GM18907 (cell line): ENCODE data around the gene IRF9.
A peak's percentile ranks its signal among the peaks of the same experiment; 100 is the strongest.

Source experiments
- ATAC-seq: cut with Tn5 transposase; IDR thresholded peaks from one replicate; pipeline ENCODE4 v1.9.1; 2021; ENCODE audit warnings: mild to moderate bottlenecking, moderate library complexity; ENCODE audit not compliant: unreplicated experiment

The IRF9 gene

DNA sequence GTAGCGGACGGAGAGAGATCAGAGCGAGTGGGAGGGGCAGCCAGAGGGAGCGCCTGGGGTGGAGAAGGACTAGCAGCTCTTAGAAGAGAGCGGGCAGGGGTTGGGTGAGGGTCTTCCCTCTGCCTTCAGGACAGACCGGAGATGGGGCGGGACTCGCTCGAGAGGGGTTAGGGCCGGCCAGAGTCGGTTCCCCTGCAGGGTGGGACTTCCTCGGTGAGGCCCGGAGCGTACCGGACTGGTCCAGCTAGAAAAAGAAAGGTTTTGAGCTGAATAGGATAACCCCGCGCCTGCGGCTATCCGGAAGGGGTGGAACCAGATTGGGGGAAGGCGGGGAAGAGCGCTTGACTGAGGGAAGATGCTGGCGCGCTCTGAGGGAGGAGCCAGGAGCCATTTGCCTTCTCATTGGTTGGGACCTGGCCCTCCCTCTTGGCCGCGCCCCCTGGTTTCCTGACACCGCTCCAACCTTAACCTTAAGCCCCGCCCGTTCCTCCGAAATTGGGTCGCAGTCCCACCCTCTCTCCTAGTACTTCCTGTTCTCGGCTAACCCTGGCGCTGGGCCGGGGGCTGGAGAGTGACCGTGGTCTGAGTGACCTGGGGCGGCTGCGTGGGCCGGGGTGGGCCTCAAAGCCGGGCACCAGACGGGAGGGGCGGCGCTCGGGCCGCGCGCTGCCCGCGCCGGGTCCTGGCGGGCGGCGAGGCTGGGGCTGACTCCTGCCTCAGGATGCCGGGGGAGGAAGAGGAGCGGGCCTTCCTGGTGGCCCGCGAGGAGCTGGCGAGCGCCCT, 13.9 kb upstream of the IRF9 start, which contains the start of gene RNF31:
Gene RNF31 (plus strand): TSS at position 521 of the 783 bp plus-strand sequence. CDS start 201 bp downstream, at position 722.
- peak; percentile 82 for ATAC-seq

DNA sequence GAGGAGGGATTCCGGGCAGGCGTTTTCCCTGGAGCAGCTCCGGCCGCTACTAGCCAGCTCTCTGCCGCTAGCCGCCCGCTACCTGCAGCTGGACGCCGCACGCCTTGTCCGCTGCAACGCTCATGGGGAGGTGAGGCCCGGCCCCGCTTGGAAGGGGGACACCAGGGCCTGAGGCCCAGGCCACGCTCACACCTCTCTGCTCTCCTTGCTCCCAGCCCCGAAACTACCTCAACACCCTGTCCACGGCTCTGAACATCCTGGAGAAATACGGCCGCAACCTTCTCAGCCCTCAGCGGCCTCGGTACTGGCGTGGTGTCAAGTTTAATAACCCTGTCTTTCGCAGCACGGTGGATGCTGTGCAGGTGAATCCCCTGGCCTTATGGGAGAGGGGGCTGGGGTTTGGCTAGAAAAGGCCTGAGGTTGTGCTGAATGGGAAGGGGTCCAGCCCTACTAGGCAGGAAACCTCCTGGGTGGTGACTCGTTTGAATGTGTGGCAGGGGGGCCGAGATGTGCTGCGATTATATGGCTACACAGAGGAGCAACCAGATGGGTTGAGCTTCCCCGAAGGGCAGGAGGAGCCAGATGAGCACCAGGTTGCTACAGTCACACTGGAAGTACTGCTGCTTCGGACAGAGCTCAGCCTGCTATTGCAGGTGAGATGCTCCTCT, 13.2 kb upstream of the IRF9 start:
- ATAC-seq, result peak; percentile 3

DNA sequence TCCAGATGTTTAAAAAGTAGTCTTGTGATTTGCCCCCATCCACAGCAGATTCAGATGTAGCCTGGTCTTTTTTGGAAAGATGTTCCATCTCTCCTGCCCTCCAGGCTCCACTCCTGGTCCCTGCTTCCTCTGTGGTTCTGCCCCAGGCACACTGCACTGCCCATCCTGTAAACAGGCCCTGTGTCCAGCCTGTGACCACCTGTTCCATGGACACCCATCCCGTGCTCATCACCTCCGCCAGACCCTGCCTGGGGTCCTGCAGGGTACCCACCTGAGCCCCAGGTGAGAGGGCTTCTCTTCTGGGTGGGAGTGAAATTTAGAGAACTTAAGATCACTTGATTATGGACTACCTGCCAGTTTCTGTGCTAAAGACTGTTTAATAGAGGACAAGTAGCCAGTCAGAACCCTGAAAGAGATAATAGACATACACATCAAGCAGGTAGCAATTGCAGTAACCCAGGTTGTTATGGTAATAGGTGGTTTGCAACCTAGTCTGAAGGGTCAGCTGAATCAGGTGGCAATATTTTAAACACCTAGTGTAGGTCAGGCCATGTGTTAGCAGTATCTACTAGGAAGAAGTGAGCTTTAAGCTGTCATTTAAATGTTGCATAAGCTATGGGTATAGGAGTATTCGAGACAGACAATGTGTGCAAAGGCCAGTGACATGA, 11.6 kb upstream of the IRF9 start:
- no peak for ATAC-seq

DNA sequence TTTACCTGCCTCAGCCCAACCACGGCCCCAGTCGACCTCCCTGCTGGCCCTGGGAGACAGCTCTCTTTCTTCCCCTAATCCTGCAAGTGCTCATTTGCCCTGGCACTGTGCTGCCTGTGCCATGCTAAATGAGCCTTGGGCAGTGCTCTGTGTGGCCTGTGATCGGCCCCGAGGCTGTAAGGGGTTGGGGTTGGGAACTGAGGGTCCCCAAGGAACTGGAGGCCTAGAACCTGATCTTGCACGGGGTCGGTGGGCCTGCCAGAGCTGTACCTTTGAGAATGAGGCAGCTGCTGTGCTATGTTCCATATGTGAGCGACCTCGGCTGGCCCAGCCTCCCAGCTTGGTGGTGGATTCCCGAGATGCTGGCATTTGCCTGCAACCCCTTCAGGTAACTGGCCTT, 11.0 kb upstream of the IRF9 start:
- no peak for ATAC-seq

DNA sequence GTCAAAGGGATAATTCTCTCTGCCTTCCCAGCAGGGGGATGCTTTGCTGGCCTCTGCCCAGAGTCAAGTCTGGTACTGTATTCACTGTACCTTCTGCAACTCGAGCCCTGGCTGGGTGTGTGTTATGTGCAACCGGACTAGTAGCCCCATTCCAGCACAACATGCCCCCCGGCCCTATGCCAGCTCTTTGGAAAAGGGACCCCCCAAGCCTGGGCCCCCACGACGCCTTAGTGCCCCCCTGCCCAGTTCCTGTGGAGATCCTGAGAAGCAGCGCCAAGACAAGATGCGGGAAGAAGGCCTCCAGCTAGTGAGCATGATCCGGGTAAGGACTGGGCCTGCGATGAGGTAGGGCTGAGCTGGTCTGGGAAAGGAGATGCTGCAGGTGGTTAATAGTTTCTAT, 10.5 kb upstream of the IRF9 start:
- ATAC-seq, result no peak

DNA sequence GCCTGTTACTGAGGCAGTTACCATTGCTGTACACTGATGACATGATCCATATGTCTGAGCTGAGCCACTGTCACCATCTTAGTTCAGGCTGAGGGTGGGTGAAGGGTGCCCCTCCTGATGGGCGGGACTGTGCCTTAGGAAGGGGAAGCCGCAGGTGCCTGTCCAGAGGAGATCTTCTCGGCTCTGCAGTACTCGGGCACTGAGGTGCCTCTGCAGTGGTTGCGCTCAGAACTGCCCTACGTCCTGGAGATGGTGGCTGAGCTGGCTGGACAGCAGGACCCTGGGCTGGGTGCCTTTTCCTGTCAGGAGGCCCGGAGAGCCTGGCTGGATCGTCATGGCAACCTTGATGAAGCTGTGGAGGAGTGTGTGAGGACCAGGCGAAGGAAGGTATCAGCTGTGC, 10.1 kb upstream of the IRF9 start:
- ATAC-seq, result no peak

DNA sequence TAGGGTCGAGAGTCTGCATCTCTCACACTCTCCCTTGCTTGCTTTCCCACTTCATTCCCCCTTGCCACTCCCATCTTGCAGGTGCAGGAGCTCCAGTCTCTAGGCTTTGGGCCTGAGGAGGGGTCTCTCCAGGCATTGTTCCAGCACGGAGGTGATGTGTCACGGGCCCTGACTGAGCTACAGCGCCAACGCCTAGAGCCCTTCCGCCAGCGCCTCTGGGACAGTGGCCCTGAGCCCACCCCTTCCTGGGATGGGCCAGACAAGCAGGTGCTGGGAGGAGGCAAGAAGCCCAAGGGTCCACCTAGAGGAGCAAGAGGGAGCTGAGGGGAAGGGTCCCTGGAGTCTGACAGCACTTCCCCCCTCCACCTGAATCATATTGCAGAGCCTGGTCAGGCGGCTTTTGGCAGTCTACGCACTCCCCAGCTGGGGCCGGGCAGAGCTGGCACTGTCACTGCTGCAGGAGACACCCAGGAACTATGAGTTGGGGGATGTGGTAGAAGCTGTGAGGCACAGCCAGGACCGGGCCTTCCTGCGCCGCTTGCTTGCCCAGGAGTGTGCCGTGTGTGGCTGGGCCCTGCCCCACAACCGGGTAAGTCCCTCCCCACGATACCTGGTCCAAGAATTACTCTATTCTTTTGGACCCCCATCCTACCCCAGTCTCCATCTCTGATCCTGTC, 9.5 kb upstream of the IRF9 start:
- no peak for ATAC-seq

DNA sequence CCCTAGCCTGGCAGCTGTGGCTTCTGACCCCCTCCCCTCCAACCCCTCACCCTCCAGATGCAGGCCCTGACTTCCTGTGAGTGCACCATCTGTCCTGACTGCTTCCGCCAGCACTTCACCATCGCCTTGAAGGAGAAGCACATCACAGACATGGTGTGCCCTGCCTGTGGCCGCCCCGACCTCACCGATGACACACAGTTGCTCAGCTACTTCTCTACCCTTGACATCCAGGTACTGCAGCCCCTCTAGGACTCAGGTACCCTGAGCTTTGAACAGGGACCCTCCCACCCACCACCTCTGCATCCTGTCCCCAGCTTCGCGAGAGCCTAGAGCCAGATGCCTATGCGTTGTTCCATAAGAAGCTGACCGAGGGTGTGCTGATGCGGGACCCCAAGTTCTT, 6.0 kb upstream of the IRF9 start:
- ATAC-seq, result no peak

DNA sequence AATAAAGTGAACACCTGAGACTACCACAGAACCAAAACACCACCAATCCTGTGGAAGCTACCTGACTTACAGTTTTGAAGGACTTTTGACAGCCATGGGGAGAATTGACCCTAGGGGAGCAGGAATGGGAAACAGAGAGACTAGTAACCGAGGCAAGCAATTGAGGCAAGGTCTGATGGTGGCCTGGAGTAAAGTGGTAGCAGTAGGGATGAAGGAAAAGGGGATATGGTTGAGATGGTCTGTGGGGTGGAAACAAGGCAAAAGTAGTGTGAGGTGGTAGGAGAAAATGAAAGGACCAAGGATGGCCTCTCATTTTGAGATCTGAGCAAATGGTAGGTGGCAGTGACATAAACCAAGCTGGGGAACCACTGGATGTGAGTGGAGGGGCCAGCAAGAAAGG, 4.2 kb upstream of the IRF9 start:
- ATAC-seq, result no peak

DNA sequence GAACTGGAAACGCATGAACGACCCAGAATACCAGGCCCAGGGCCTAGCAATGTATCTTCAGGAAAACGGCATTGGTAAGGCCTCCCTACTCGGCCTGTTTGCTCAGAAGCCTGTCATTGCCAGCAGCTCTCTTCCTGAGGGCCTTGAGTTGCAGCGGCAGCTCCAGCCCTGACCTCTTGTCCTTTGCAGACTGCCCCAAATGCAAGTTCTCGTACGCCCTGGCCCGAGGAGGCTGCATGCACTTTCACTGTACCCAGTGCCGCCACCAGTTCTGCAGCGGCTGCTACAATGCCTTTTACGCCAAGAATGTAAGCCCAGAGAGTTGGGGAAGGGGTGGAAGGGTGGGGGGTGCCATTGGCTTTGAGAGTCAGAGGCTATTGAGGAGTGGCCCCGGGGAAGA, 3.7 kb upstream of the IRF9 start:
- no peak for ATAC-seq

DNA sequence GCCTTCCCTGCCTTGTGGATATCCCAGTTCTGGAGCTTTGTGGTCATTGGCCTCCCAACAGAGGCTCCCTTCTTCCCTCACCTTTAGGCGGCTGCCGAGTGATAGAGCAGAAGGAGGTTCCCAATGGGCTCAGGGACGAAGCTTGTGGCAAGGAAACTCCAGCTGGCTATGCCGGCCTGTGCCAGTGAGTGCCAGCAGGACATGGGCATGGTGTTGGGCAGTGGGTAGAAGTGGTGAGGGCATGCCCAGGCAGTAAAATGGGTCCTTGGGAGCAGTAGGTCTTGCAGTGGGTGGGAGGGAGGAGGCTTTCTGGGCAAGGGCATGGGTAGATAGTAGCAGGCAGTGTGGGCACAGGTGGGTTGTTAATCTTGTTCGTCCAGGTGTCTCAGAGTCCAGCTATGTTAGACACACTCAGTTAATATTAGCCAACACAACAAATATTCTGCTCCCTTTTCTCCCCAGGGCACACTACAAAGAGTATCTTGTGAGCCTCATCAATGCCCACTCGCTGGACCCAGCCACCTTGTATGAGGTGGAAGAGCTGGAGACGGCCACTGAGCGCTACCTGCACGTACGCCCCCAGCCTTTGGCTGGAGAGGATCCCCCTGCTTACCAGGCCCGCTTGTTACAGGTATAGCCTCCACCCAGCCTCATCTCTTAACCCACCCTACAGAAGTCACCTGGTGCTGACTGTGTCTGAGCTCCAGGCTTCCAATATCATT, 1.1 kb upstream of the IRF9 start:
- no peak for ATAC-seq

DNA sequence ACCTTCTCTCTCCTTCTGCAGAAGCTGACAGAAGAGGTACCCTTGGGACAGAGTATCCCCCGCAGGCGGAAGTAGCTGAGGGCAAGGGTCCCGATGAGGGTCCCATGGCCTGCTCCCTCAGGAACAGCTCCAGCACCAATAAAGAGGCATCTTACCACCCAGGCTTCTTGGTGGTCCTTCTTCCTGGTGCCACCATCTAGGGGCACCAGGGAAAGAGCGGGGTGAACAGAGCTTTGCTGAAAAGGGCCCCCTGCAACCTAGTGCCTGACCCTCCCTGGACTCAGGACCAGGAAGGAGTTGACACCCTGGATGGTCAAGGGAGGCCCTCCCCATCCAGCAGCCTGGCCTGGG, 591 bp upstream of the IRF9 start:
- ATAC-seq, result peak; percentile 4

DNA sequence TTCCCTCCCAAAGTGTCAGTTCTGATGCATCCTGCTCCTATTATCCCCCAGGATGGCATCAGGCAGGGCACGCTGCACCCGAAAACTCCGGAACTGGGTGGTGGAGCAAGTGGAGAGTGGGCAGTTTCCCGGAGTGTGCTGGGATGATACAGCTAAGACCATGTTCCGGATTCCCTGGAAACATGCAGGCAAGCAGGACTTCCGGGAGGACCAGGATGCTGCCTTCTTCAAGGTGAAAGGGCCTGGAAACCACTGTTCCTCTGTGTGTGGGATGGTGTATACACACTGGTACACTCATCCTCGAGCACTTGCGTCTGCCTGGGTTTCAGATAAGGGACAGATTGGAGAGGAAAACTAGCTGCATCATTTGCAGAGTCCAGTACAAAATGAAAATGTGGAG, 1.0 kb downstream of the IRF9 start:
- ATAC-seq, result no peak

DNA sequence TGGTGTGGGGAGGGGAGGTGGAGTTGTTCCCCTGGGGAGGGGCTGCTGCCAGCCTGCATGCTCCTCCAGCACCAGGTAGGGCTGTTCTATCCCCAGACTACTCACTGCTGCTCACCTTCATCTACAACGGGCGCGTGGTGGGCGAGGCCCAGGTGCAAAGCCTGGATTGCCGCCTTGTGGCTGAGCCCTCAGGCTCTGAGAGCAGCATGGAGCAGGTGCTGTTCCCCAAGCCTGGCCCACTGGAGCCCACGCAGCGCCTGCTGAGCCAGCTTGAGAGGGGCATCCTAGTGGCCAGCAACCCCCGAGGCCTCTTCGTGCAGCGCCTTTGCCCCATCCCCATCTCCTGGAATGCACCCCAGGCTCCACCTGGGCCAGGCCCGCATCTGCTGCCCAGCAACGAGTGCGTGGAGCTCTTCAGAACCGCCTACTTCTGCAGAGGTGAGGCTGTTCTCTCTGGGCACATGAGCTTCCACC, 3.5 kb downstream of the IRF9 start:
- ATAC-seq, result no peak

DNA sequence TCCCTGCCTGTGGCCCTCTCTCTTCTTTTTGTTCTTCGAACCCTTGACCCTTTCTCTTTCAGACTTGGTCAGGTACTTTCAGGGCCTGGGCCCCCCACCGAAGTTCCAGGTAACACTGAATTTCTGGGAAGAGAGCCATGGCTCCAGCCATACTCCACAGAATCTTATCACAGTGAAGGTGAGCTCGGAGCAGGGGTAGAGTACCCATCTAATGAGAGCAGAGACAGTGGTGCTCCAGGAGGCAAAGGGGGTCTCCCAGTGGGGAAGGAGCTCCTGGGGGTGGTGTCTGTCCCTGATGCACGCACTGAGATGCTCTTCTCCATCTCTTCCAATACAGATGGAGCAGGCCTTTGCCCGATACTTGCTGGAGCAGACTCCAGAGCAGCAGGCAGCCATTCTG, 4.7 kb downstream of the IRF9 start:
- ATAC-seq, result no peak

DNA sequence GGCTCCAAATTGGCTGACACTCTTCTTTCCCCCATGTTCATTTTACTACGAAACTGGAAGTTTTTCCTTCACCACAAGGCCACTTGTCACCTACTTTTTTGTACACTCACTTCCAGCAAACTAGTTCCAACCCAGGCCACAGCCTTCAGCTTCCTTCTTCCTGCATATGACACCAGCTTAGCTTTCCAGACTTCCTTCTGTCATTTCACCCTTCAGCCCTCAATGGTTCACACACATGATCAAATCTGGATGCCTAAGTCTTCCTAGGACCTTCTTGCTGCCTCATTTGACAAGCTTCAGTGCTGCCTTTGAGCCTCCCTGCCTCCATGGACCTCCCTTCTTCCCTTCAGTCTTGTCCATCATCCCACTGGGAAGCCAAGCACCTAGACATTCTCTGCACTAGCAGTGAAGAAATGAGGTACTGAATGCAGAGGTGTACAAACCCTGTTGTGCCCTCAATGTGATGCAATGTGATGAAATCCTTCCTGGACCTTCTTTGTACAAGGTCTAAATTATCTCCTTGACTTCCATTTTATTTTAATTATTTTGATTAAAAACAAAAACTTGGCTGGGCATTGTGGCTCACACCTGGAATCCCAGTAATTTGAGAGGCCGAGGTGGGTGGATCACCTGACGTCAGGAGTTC, 6.5 kb downstream of the IRF9 start:
- no peak for ATAC-seq

DNA sequence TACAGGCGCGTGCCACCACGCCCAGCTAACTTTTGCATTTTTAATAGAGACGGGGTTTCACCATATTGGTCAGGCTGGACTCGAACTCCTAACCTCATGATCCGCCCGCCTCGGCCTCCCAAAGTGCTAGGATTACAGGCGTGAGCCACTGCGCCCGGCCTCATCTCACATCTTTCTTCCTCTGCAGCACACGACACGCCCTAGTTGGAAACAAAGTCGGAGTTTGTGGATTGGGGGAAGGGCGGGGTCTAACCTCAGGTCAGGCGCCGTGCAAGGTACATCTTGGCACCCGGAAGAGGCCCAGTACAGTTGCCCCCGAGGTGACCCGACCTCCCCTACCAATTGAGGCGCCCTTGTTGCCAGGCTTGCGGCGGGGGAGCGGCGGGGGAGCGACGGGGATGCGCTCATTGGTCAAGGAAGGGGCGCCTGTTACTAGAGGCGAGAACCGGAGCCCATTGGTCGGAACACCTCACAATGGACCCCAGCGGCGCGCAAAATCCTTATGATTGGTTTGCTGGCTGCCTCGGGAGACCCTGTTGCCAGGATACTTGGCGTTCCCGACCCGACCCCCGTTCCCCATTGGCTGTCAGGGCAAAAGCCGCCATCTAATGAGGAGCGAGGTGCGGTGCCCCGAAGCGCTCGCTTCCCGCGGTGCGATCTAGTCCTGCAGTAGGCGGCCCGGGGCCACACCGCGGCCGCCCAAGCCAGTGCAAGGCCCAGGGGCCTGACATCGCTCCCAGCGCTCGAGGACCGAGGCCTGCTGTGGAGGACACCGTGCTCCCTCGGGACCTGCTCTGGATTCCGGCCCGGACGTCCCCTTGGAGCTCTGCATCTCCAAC, 10.6 kb downstream of the IRF9 start, which contains the start of gene REC8:
Gene REC8 (plus strand): TSS at position 659 of the 839 bp plus-strand sequence. CDS start 473 bp downstream, outside the sequence.
- ATAC-seq, result peak; percentile 83

DNA sequence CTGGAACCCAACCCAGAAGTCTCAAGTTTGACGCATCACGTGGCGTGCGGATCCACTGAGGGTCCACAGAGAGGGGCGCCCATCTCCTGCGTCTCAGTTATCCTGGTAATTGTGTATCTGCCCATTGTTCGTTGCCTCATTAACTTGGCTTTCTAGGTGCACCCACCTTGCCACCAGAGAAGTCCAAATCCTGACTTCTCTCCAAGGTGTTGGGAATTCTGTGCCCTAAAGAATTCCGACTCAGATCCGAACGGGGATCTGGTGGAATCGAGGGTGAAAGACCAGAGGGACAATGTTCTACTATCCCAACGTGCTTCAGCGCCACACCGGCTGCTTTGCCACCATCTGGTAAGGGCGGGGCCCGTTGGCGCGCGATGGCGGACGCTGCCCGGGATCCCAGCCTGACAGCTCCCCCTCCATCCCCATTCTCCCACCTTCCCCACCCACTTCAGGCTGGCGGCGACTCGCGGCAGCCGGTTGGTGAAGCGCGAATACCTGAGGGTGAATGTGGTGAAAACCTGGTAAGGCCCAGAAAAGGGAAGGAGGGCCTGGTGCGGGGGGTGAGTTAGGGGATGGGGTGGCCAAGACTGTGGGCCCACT, 11.3 kb downstream of the IRF9 start:
- no peak for ATAC-seq

DNA sequence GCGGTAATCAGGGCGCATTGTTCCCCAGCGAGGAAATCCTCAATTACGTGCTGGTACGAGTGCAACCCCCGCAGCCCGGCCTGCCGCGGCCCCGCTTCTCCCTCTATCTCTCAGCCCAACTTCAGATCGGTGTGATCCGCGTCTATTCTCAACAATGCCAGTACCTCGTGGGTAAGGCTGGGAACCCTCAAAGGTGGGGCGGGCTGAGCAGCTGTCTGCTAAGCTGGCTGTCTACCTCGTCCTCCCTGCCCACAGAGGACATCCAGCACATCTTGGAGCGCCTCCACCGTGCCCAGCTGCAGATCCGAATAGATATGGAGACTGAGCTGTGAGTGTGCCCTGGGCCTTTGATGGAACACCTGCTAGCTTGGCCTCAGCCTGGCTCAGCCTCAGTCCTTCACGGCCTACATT, 11.8 kb downstream of the IRF9 start:
- ATAC-seq, result no peak
